SU-DHL-6 (cell line): ENCODE measurements around the gene PAAF1.

Experiments used
- H2AFZ ChIP-seq: fragments of 200-600 bp; sonication (generic); 2 replicates; pipeline ENCODE4 v1.6.1; 2014; ENCODE audit warnings: low read depth, mild to moderate bottlenecking, moderate library complexity, mixed read lengths, antibody characterized with exemption, low read length; ENCODE audit not compliant: severe bottlenecking
- H3F3A ChIP-seq: fragments of 200-600 bp; shearing (Covaris generic); 2 replicates; pipeline ENCODE4 v1.6.0; 2016; ENCODE audit warnings: antibody characterized with exemption, mild to moderate bottlenecking; ENCODE audit not compliant: insufficient read depth
- H3K27ac ChIP-seq: fragments of 200-600 bp; sonication (generic); 2 replicates; pipeline ENCODE4 v1.5.1; 2016; ENCODE audit warnings: low read depth, mild to moderate bottlenecking, low read length, moderate library complexity, mixed read lengths
- H3K27me3 ChIP-seq: fragments of 200-600 bp; sonication (generic), shearing (Covaris generic); 2 replicates; pipeline ENCODE4 v1.6.0; 2014; ENCODE audit warnings: mild to moderate bottlenecking, low read length
- H3K36me3 ChIP-seq: fragments of 200-600 bp; sonication (generic); 2 replicates; pipeline ENCODE4 v1.6.1; 2014; ENCODE audit warnings: mild to moderate bottlenecking, low read length, mixed read lengths
- H3K4me2 ChIP-seq: fragments of 300-600, 200-600 bp; shearing (Covaris generic), sonication (generic); 2 replicates; pipeline ENCODE4 v1.6.0; 2014; ENCODE audit warnings: low read length, low read depth, mild to moderate bottlenecking; ENCODE audit not compliant: poor library complexity, severe bottlenecking
- H3K4me3 ChIP-seq: fragments of 200-600 bp; sonication (generic); 2 replicates; pipeline ENCODE4 v1.5.1; 2014; ENCODE audit warnings: antibody characterized with exemption, low read length, mild to moderate bottlenecking, mixed read lengths; ENCODE audit not compliant: insufficient read depth, poor library complexity, severe bottlenecking
- H3K79me2 ChIP-seq: fragments of 200-600 bp; sonication (generic); 2 replicates; pipeline ENCODE4 v1.6.1; 2014; ENCODE audit warnings: mild to moderate bottlenecking, low read length, moderate library complexity; ENCODE audit not compliant: insufficient read depth
- H3K9ac ChIP-seq: fragments of 200-600 bp; sonication (generic); 2 replicates; pipeline ENCODE4 v1.7.0; 2014; ENCODE audit warnings: mild to moderate bottlenecking, low read length
- H3K9me2 ChIP-seq: fragments of 200-600 bp; sonication (generic); replicated peaks from 2 replicates; pipeline ENCODE4 v1.6.1; 2014; ENCODE audit warnings: low read length; ENCODE audit not compliant: insufficient read depth
- H3K9me3 ChIP-seq: fragments of 200-600 bp; sonication (generic); 2 replicates; pipeline ENCODE4 v1.6.1; 2014; ENCODE audit warnings: low read length, mixed read lengths; ENCODE audit not compliant: insufficient read depth
- H4K20me1 ChIP-seq: fragments of 200-600 bp; sonication (generic); 2 replicates; pipeline ENCODE4 v1.6.1; 2014; ENCODE audit warnings: low read depth, mild to moderate bottlenecking, antibody characterized with exemption, low read length, moderate library complexity, mixed read lengths
- CTCF ChIP-seq: fragments of 200-600 bp; sonication (generic); IDR thresholded peaks from one replicate; pipeline ENCODE4 v1.5.1; 2017; ENCODE audit warnings: antibody characterized with exemption, mild to moderate bottlenecking, low read length, moderate library complexity; ENCODE audit not compliant: insufficient read depth, poor library complexity, severe bottlenecking
- EZH2phosphoT487 ChIP-seq: fragments of 200-600 bp; sonication (generic), shearing (Covaris generic); conservative IDR thresholded peaks from 2 replicates; pipeline ENCODE4 v1.6.1; 2018; ENCODE audit warnings: mild to moderate bottlenecking, antibody characterized with exemption, low read length, moderate library complexity, mixed read lengths

The PAAF1 gene

GRCh38 chr11:73950869-73951710 is 74.3 kb downstream of the PAAF1 start, which contains the start of gene DNAJB13:
TSS of gene DNAJB13 (plus strand) at chr11:73951026. CDS start at chr11:73951070, 44 bp downstream.
- no peaks in the 10 kb centered on the region for H3K27me3 ChIP-seq
- no peak for TF ChIP-seq EZH2phosphoT487
- TF ChIP-seq CTCF: no peak

GRCh38 chr11:73951797-73952196 is 75.0 kb downstream of the PAAF1 start:
- no peaks in the 10 kb centered on the region for H3K27me3 ChIP-seq
- no peaks in the 10 kb centered on the region for H4K20me1 ChIP-seq
- H2AFZ ChIP-seq: no peak overlapping the region
- H3K79me2 ChIP-seq: no peaks in the 10 kb centered on the region
- H3K36me3 ChIP-seq: no peaks in the 10 kb centered on the region
- H3K4me2 ChIP-seq: no peak overlapping the region
- no peak for TF ChIP-seq EZH2phosphoT487
- TF ChIP-seq CTCF: no peak
- no peaks in the 10 kb centered on the region for H3K9me3 ChIP-seq
- H3K9me2 ChIP-seq: no peaks in the 10 kb centered on the region
- H3F3A ChIP-seq: no peaks in the 10 kb centered on the region
- no peak overlapping the region for H3K4me3 ChIP-seq
- no peak overlapping the region for H3K27ac ChIP-seq
- H3K9ac ChIP-seq: no peak overlapping the region

More at GRCh38 chr11:73950869-73951710, 74.3 kb downstream of the PAAF1 start, which contains the start of gene DNAJB13:
- Histone ChIP-seq H3K4me3 (no peak within 1 kb of the TSS), H3K9me3 (no peaks in the 10 kb centered on the region), H2AFZ (no peak within 1 kb of the TSS), H3K9me2 (no peaks in the 10 kb centered on the region), H3K27ac (no peak within 1 kb of the TSS), H3F3A (no peaks in the 10 kb centered on the region), H3K36me3 (no peaks in the 10 kb centered on the region), H3K79me2 (no peaks in the 10 kb centered on the region), H4K20me1 (no peaks in the 10 kb centered on the region), H3K4me2 (no peak within 1 kb of the TSS), H3K9ac (no peak within 1 kb of the TSS)

- H3K9me3 ChIP-seq: no peaks in the 10 kb centered on the region
Measured at GRCh38 chr11:73956876-73957653, 80.3 kb downstream of the PAAF1 start.

More at GRCh38 chr11:73956876-73957653, 80.3 kb downstream of the PAAF1 start:
- Histone ChIP-seq H3K27me3 (no peaks in the 10 kb centered on the region), H3K36me3 (no peaks in the 10 kb centered on the region), H3K27ac (no peak overlapping the region), H3K4me3 (no peak overlapping the region), H2AFZ (no peak overlapping the region), H3K4me2 (no peak overlapping the region), H3K79me2 (no peaks in the 10 kb centered on the region), H3F3A (no peaks in the 10 kb centered on the region), H4K20me1 (no peaks in the 10 kb centered on the region), H3K9ac (no peak overlapping the region), H3K9me2 (no peaks in the 10 kb centered on the region)
- TF ChIP-seq EZH2phosphoT487 (no peak), CTCF (no peak)
